Renal pelvis (tissue), 4 donors: ENCODE measurements around the gene SETBP1. TPM values are rescaled to one million over a fixed set of nuclear protein-coding genes. Genes with fewer than 3 reads are reported as not detected.

Source experiments
- DNase-seq: peaks from one replicate; pipeline ENCODE4 v3.0.0-alpha.2; 2013
- polyA plus RNA-seq, 3 donors: library from polyadenylated mRNA; unstranded; fragments of 120-200 nt; gene quantifications; one replicate each; pipeline ENCODE4 v1.2.1, GENCODE V29; 2013; ENCODE audit not compliant: insufficient read length in 3 of 3

Gene SETBP1
- polyA plus RNA-seq, 3 donors: 27.8 to 35.1 (median 31.0) TPM

GRCh38 chr18:44841221-44841620, 160.5 kb downstream of the SETBP1 start:
- no peak for DNase-seq

DNA sequence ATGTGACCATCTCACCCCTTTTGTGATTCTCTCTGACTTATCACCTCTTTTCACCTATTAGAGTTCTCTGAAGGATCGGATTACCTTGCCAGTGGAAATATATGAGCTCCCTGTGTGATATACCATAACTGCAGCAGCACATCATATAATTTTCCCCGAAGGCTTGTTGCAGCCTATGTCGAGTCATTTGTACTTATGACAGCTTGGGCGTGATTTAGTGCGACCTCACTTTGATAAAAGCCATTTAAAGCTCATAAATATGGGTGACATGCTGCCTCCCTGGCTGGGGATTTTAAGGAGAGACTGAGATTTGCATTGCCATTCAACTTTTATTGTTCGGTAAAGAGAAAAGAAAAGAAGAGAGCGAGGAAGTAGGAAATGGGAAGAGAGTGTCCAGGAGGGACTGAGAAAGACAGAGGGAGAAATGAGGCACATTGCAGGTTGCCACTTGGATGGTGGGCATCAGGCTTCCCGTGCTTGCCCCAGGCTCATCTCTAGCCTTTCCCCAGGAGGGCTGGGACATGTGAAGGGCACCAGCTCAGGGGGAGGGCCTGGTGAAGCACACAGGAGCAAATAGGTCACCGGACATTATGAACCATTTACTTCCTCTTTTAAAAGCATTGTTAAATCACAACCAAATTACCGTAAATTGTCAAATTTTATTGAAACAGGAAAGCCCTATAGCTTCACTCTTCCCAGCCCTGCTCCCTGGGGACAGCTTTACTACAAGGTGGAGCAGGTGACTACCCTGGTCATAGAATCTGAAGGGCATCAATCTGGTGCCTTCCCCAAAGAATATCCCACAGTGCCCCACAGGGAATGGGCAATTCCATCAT, 161.3 kb downstream of the SETBP1 start:
- DNase-seq: no peak

- no peak for DNase-seq
Measured at GRCh38 chr18:44842588-44843412, 162.1 kb downstream of the SETBP1 start.

DNA sequence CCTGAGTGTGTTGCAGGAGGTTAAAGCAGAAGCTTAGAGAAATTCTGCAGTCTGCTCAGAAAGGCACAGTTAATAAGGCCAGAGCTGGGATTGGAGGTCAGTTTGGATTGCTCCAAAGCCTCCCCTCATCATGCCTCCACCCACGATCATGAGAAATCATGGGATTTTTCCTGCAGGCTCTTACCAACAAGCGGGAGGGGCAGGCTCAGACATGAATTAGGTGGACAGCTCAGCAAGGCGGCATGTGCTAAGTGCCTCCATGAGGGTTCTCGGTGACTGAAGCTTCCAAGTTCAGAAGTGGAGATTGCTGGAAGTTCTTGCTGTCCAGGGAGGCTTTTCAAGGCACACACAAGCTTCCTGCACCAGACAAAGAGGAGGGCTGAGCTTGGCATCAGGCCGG, 163.8 kb downstream of the SETBP1 start:
- DNase-seq: no peak

DNA sequence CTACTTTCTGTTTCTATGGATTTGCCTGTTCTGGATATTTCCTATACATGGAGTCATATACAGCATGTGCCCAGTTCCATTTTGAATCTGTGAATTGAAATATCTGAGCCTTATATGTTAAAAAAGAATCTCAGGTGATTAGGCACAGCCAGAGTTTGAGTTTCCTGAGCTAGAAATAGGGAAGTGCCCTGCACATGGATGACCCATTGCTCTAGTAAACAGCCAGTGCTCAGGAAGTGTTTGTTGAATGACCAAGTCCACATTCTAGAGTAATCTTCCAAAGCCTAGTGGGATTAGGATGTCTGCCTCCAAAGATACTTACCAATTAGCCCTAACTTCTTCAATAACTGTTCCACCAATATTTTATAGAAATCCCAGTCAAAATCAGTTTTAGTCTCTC, 165.8 kb downstream of the SETBP1 start:
- DNase-seq: no peak

GRCh38 chr18:44848644-44849335, 168.1 kb downstream of the SETBP1 start:
- no peak for DNase-seq

DNA sequence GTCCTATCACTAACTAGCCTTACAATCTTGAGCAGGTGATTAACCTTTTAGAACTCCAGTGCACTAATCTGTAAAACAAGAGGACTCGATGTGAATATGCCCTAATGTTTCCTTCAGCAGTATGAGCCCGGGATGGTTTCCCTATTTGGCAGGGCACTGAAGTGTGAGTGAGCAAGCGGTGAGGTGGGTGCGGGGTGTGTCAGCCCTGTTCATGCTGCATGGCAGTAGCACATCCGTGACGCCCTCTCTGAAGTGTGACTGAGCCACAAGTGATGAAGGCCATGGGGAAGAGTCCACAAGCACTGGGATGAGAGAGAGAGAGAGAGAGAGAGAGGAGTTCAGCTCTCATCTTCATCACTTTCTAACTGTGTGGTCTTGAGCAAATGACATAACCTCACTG, 168.7 kb downstream of the SETBP1 start:
- no peak for DNase-seq

DNA sequence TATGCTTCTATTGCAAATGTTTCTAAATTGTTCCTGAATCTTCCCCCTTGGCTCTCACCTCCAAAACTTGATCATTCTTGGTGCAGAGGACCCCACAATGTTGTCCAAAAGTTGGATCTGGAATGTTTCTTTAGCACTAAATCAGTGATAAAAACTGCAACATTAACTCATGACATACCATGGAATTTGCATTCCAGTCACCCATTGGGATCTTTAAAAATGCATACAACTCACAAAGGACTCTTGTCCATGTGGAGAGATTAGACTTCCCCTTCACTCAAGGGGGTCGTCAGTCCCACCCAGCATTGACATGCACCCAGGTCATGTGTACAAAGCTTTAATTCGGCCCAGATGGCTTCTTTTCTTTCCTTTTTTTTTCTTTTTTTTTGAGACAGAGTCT, 169.3 kb downstream of the SETBP1 start:
- DNase-seq: no peak

DNA sequence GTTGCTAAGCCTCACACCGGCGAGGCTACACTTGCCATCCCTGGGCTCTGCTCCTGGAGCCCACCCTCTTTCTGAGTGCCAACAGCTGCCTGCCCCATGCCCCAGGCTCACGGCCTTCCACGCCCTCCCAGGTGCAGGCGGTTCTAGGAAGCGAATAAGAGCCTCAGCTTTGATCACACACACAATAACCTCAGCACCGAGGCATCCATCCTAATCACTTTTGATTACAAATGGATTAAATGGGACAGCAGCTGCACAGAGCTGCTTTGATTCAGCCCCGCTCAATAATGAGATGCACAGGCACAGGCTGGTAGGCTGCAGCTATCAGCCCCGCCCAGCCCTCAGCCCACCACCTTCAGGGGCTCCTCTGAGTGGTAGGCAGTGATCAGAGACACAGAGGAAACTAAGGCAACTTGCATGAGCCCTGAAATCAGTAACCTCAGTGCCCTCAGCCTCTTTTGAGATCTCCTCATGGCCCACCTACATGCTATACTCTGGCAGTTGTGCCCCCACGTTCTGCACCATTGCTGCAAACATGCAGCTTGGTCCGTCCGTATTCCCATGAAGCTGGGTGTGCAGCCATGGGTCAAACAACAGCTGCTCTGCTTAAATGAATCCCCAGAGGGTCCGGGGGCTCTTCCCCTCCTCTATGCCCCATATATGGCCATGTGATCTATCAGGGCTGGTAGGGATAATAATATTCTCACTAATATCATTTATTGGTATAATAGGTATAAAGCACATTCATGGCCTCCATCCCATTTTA, 171.4 kb downstream of the SETBP1 start:
- DNase-seq: no peak

DNA sequence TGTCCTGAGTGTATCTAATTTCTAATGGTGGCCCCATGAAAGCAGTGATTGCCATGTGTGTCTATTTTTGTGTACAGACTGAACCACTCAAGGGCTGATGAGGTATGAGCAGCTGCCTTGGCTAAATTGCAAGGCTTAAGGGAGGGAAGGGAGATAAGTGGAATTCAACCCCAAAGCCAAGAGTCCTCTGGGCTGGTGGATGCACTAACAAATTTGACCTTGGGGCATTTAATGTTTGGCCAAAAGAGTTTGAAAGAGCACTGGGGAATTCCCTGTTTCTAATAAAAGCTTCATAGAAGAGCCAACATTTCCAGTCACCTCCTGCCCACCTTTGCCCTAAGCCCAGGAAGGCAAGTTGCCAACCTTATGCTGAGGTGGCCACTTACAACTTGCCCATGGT, 172.1 kb downstream of the SETBP1 start:
- DNase-seq: no peak

- no peak for DNase-seq
Measured at GRCh38 chr18:44853430-44853829, 172.7 kb downstream of the SETBP1 start.

GRCh38 chr18:44855681-44856080, 175.0 kb downstream of the SETBP1 start:
- no peak for DNase-seq

DNA sequence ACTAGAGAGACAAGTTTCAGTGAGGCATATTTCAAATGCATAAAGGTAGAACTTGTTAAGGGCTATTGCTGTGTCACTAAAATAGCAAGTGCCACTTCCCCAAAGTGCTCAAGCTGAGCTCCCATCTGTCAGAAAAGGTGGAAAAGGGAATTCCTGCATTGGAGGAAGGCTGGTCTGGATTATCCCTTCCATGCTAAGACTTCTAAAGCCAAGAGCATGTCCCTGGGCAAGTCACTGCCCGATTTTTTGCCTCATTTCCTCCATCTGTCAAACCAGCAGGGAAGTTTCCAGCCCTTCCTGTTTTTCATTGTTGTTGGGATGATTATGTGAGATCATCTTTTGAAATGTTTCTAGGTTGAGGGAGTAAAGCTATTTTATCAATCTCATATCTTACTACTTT, 175.5 kb downstream of the SETBP1 start:
- DNase-seq: no peak

DNA sequence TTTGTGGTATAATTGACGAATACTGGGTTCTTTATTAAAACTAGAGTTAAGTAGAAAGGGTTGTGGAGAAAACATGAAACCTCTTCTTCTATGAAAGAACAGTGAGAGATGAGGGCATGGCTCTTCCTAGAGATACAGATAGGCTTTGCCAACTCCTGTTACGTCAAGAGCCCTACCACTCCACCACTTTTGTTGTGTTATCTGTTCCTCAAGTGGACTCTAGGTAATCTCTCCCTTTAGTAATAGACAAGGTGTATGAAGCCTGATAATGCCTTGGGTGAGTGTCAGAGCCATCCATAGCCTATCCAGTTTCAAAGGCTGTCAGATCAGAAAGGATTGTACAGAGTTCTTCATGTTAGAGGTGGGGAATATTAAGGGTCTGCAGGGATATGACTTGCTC, 176.4 kb downstream of the SETBP1 start:
- DNase-seq: no peak

GRCh38 chr18:44857744-44858491, 177.2 kb downstream of the SETBP1 start:
- DNase-seq: no peak

DNA sequence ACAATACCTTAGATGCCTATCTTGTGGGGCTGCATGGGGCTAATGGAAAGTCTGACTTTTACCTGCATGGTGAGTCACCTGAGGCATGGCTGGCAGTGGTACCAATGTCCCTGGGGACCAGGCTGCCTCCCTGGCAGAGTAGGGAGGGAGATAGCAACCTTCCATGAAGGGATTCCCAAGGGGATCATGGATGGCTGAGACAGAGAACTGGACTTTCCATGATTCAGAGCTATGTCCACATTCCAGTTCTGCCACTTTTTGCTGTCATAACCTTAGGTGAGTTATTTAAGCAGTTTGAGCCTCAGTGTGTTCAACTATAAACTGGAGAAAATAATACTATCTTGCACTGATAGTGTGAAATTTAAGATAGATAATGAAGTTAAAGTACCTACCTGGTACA, 178.6 kb downstream of the SETBP1 start:
- no peak for DNase-seq

GRCh38 chr18:44859751-44860439, 179.2 kb downstream of the SETBP1 start:
- DNase-seq: no peak

GRCh38 chr18:44862112-44862511, 181.4 kb downstream of the SETBP1 start:
- DNase-seq: no peak

GRCh38 chr18:44866103-44866502, 185.4 kb downstream of the SETBP1 start:
- DNase-seq: no peak

- no peak for DNase-seq
Measured at GRCh38 chr18:44869533-44869932, 188.8 kb downstream of the SETBP1 start.
